ENCODE measurements around the gene RPRD1B. TPM values are rescaled to one million over a fixed set of nuclear protein-coding genes. Genes with fewer than 3 reads are reported as not detected.

The RPRD1B gene
- total and polyA plus RNA-seq, 2 of the 4 experiments (the other 2 are of a cell fraction): 8.4 to 9.9 TPM

DNA sequence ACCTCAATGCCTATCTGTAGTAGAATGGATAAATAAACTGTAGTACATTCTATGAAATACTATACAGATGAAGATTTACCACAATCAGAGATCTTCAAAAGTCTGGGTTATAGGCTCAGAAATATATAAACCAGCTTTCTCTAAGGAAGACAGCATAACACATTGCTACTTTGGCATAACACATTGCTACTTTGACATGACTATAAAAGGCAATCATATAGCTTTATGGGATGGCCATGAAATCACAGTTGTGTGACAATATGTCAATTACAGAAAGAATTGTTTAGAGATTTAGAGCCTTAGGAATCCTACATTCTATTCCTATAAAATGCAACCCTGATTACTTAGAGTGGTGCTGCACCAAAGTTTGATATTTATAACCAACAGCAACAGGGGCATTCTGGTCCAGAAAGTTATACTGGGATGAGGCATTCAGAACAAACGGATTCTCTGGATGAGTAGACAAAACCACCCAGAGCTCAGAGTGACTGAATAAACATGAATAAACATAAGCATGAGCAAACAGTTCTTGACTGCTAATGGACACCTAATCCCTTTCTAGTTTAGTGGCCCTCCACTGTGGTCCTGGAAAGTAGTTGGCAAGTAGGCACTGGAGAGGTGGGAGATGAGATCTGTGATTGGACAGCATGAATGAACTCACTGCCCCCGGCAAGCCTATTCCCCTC, 12.3 kb upstream of the RPRD1B start:
- POLR2A ChIA-PET (ENCODE audit: unreplicated experiment): no interaction called here
- TF ChIP-seq CEBPB (IDR thresholded peaks at IDR 0.05; ENCODE audit: low read depth, low read length) (no peak), MAZ (IDR thresholded peaks at IDR 0.05; ENCODE audit: borderline replicate concordance, low read depth, low read length) (no peak), SMC3 (IDR thresholded peaks at IDR 0.05; ENCODE audit: low read depth, low read length) (no peak), USF2 (IDR thresholded peaks at IDR 0.05; ENCODE audit: low read depth, low read length) (no peak), BHLHE40 (IDR thresholded peaks at IDR 0.05; ENCODE audit: low read depth, low read length) (no peak)
- TF ChIP-seq, protein P1, sequence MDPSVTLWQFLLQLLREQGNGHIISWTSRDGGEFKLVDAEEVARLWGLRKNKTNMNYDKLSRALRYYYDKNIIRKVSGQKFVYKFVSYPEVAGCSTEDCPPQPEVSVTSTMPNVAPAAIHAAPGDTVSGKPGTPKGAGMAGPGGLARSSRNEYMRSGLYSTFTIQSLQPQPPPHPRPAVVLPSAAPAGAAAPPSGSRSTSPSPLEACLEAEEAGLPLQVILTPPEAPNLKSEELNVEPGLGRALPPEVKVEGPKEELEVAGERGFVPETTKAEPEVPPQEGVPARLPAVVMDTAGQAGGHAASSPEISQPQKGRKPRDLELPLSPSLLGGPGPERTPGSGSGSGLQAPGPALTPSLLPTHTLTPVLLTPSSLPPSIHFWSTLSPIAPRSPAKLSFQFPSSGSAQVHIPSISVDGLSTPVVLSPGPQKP (IDR thresholded peaks at IDR 0.05; ENCODE audit: borderline replicate concordance, low read depth, low read length): no peak
- H3K27ac ChIP-seq (ENCODE audit: insufficient read depth, low read length): no peak overlapping the region

More for the DNA sequence above, 12.3 kb upstream of the RPRD1B start:
- Histone ChIP-seq H4K5ac (ENCODE audit: low read depth, low read length) (no peak overlapping the region), H2BK5ac (ENCODE audit: low read depth, low read length, poor library complexity, severe bottlenecking) (no peak overlapping the region), H2BK20ac (ENCODE audit: low read depth, low read length) (no peak overlapping the region), H3K4me1 (ENCODE audit: control insufficient read depth, insufficient read depth, low read length) (peaks cover 17% of the 10 kb centered on the region), H3K4me3 (ENCODE audit: insufficient read depth, low read depth, low read length) (no peak overlapping the region), H2AK5ac (ENCODE audit: low read depth, low read length) (no peak overlapping the region), H2AFZ (replicated peaks; ENCODE audit: low read length, poor library complexity) (no peak overlapping the region), H3K56ac (ENCODE audit: extremely low read depth, insufficient read depth, low read length) (no peak overlapping the region), H3K18ac (ENCODE audit: low read depth, low read length) (peak overlapping the region; percentile 27; the same call in 1 of the 2 replicates), H4K20me1 (ENCODE audit: insufficient read depth, low read length) (peaks cover 26% of the 10 kb centered on the region), H3K27me3 (ENCODE audit: control insufficient read depth, insufficient read depth, low read length) (no peaks in the 10 kb centered on the region), H3K4ac (ENCODE audit: low read depth, low read length) (no peak overlapping the region; the same call in 1 of the 2 replicates), H3K79me1 (ENCODE audit: low read depth in 1 of 2, low read length in 2 of 2) (peaks cover 30 to 59% of the 10 kb centered on the region in 2 experiments), H2BK15ac (ENCODE audit: low read depth, low read length) (no peak overlapping the region), H4K8ac (ENCODE audit: low read depth in 2 of 2, low read length in 2 of 2) (no peak overlapping the region), H2AK9ac (replicated peaks; ENCODE audit: low read depth, low read length, poor library complexity) (no peak overlapping the region), H3K23ac (ENCODE audit: low read depth, low read length) (no peak overlapping the region; the same call in 1 of the 2 replicates), H3K14ac (replicated peaks; ENCODE audit: low read depth, low read length) (0 out of 2 replicates have a peak overlapping the region, but pooled peaks have one; percentile 50), H2BK120ac (ENCODE audit: low read depth, low read length) (no peak overlapping the region), H3K36me3 (ENCODE audit: control insufficient read depth, insufficient read depth, low read length) (peaks cover 16% of the 10 kb centered on the region), H3K4me2 (ENCODE audit: low read depth, low read length) (no peak overlapping the region), H4K91ac (ENCODE audit: insufficient read depth, low read depth, low read length) (no peak overlapping the region), H3K9me1 (ENCODE audit: insufficient read depth, low read length) (peaks cover 19% of the 10 kb centered on the region), H3K9ac (ENCODE audit: low read depth, low read length) (no peak overlapping the region), H3K9me3 (ENCODE audit: control insufficient read depth, insufficient read depth, low read length) (peaks cover 6% of the 10 kb centered on the region)
- DNase-seq (peak; percentile 53), ATAC-seq (ENCODE audit: low read depth) (peak; percentile 35)
- intact Hi-C loops (cut with micrococcal nuclease) (loop anchor here (10.0 kb wide), 1 partner anchor 196 kb away; no protein-coding TSS in a partner anchor), in situ Hi-C loops (cut with MboI; ENCODE audit: low sequenced_read_pairs) (no loop called here), dilution Hi-C loops (cut with HindIII; ENCODE audit: low sequenced_read_pairs, unreplicated experiment) (no loop called here)
- WGBS, 2 experiments (ENCODE audit: extremely low coverage in 2 of 2, insufficient read length in 1 of 2): no CpG with 5 or more reads among the region's 2 CpGs
- CTCF ChIA-PET: no interaction called here
- no TSS peak for BruUV-seq (replicated peaks)

Data from IMR-90 (cell line).